ENCODE measurements around the gene FADS2. TPM values are rescaled to one million over a fixed set of nuclear protein-coding genes. Genes with fewer than 3 reads are reported as not detected.

FADS2 gene
- total and polyA plus RNA-seq, 9 of the 15 experiments (the other 6 are each of a cell fraction or from before 2014, with no cell fraction given), result 2.9 to 42.8 (median 16.2) TPM

GRCh38 chr11:61869429-61869707 lies 41.3 kb downstream of the FADS2 start:
- H3K4me1 ChIP-seq (replicated peaks in 1 of 2; ENCODE audit: control insufficient read depth in 2 of 2, insufficient read depth in 2 of 2, low read length in 2 of 2), result peaks cover 44 to 83% of the 10 kb centered on the region in 2 experiments
- TF ChIP-seq HDGF (IDR thresholded peaks at IDR 0.05) (peak; percentile 53; the same call in 1 of the 2 replicates), KDM1A (IDR thresholded peaks at IDR 0.05) (no peak), POLR2B (IDR thresholded peaks at IDR 0.05; ENCODE audit: low read depth, partially characterized antibody) (peak; percentile 26), PHB (CRISPR knock-in tag; IDR thresholded peaks at IDR 0.05) (0 out of 2 replicates have a peak, but pooled peaks have one; percentile 46)
- 0 out of 3 replicates have a peak, but pooled peaks cover 3% of the 10 kb centered on the region for H3K79me2 ChIP-seq (ENCODE audit: control insufficient read depth, insufficient read depth, low read length)
- H2AFZ ChIP-seq (ENCODE audit: low read depth, low read length), result peak overlapping the region; percentile 81
- ATAC-seq (peak; percentile 6; the same call in 2 of the 3 replicates), DNase-seq (ENCODE audit: extremely low read depth in 1 of 4, low spot score in 3 of 4) (peak in 2 of 4 experiments; percentile 32 to 61), FAIRE-seq (no peak)
- WGBS (ENCODE audit: insufficient coverage, low coverage, missing lambda C conversion rate), result 10% methylated on average over 4 of the region's 4 CpGs
- ChIA-PET CTCF (ENCODE audit: low intra/inter-chr PET ratio) (no interaction called here), POLR2A (interaction anchor here (0.6 to 2.5 kb wide), 11 partner anchors 12 to 254 kb away, joined by 3 to 21 read pairs (median 4); partner anchors contain the start of genes FADS1, FEN1, INCENP and TMEM258)
- peak overlapping the region; percentile 65 to 89 for H3K9ac ChIP-seq (ENCODE audit: insufficient read depth in 1 of 2, low read depth in 2 of 2, low read length in 2 of 2)
- no peaks in the 10 kb centered on the region for H4K20me1 ChIP-seq (replicated peaks; ENCODE audit: control insufficient read depth, insufficient read depth, low read length)
- in situ Hi-C loops (cut with MboI) (no loop called here), intact Hi-C loops (cut with micrococcal nuclease) (no loop called here)
- peak overlapping the region; percentile 85 for H3K27ac ChIP-seq (ENCODE audit: extremely low read depth, low read depth, low read length)
- H3K4me2 ChIP-seq (ENCODE audit: insufficient read depth, low read length), result peak overlapping the region; percentile 69
- no peaks in the 10 kb centered on the region for H3K36me3 ChIP-seq (ENCODE audit: control insufficient read depth, insufficient read depth, low read length)
- H3K27me3 ChIP-seq (ENCODE audit: control insufficient read depth in 2 of 2, insufficient read depth in 2 of 2, low read length in 2 of 2), result no peaks in the 10 kb centered on the region
- H3K9me3 ChIP-seq (replicated peaks; ENCODE audit: control insufficient read depth, insufficient read depth, low read depth, low read length), result no peaks in the 10 kb centered on the region
- no peak overlapping the region for H3K4me3 ChIP-seq
- H3K9me1 ChIP-seq (ENCODE audit: control insufficient read depth, insufficient read depth, low read length), result no peaks in the 10 kb centered on the region
- no TSS peak for BruUV-seq (replicated peaks)

- H3K27ac ChIP-seq (ENCODE audit: extremely low read depth, low read depth, low read length), result peak overlapping the region; percentile 85
- H3K36me3 ChIP-seq (ENCODE audit: control insufficient read depth, insufficient read depth, low read length), result no peaks in the 10 kb centered on the region
- DNase-seq (ENCODE audit: extremely low read depth in 1 of 4, low spot score in 3 of 4) (peak; percentile 82 to 94 (median 89)), ATAC-seq (peak; percentile 79), FAIRE-seq (peak; percentile 97)
- ChIA-PET CTCF (ENCODE audit: low intra/inter-chr PET ratio) (interaction anchor here (0.6 kb wide), 1 partner anchor 53 kb away, joined by 3 read pairs; the partner anchor contains the start of gene FADS1), POLR2A (interaction anchor here (0.5 to 2.5 kb wide), 16 partner anchors 10 to 254 kb away, joined by 3 to 21 read pairs (median 4); partner anchors contain the start of genes BEST1, FADS1, FEN1 and INCENP)
- peak overlapping the region; percentile 81 for H2AFZ ChIP-seq (ENCODE audit: low read depth, low read length)
- no peaks in the 10 kb centered on the region for H3K27me3 ChIP-seq (ENCODE audit: control insufficient read depth in 2 of 2, insufficient read depth in 2 of 2, low read length in 2 of 2)
- in situ Hi-C loops (cut with MboI) (no loop called here), intact Hi-C loops (cut with micrococcal nuclease) (loop anchor here (2.0 kb wide), 4 partner anchors 27 to 73 kb away; no protein-coding TSS in a partner anchor)
- no peak overlapping the region for H3K4me3 ChIP-seq
- peaks cover 44 to 82% of the 10 kb centered on the region in 2 experiments for H3K4me1 ChIP-seq (replicated peaks in 1 of 2; ENCODE audit: control insufficient read depth in 2 of 2, insufficient read depth in 2 of 2, low read length in 2 of 2)
- WGBS (ENCODE audit: insufficient coverage, low coverage, missing lambda C conversion rate), result 7% methylated on average over 21 of the region's 21 CpGs
- 0 out of 3 replicates have a peak, but pooled peaks cover 3% of the 10 kb centered on the region for H3K79me2 ChIP-seq (ENCODE audit: control insufficient read depth, insufficient read depth, low read length)
- peak overlapping the region; percentile 69 for H3K4me2 ChIP-seq (ENCODE audit: insufficient read depth, low read length)
- no peaks in the 10 kb centered on the region for H3K9me3 ChIP-seq (replicated peaks; ENCODE audit: control insufficient read depth, insufficient read depth, low read depth, low read length)
- H3K9me1 ChIP-seq (ENCODE audit: control insufficient read depth, insufficient read depth, low read length), result no peaks in the 10 kb centered on the region
- peak overlapping the region; percentile 65 to 89 for H3K9ac ChIP-seq (ENCODE audit: insufficient read depth in 1 of 2, low read depth in 2 of 2, low read length in 2 of 2)
- H4K20me1 ChIP-seq (replicated peaks; ENCODE audit: control insufficient read depth, insufficient read depth, low read length), result no peaks in the 10 kb centered on the region
- no TSS peak for BruUV-seq (replicated peaks)
- TF ChIP-seq ZNF23 (CRISPR knock-in tag; IDR thresholded peaks at IDR 0.05) (no peak), ZNF436 (CRISPR knock-in tag; IDR thresholded peaks at IDR 0.05) (no peak), ZNF124 (CRISPR knock-in tag; IDR thresholded peaks at IDR 0.05) (no peak), ETS2 (tag; IDR thresholded peaks at IDR 0.05; ENCODE audit: borderline replicate concordance, poor library complexity, severe bottlenecking) (no peak), CHCHD3 (CRISPR knock-in tag; IDR thresholded peaks at IDR 0.05) (no peak), ZNF347 (CRISPR knock-in tag; IDR thresholded peaks at IDR 0.05; ENCODE audit: low read depth) (no peak), SNAPC5 (CRISPR knock-in tag; IDR thresholded peaks at IDR 0.05) (no peak)
Observed at GRCh38 chr11:61869708-61870451, 41.8 kb downstream of the FADS2 start.
